HTR-8/SVneo (cell line): Measurements from ENCODE around the gene SMYD3.
A peak's percentile ranks its signal among the peaks of the same experiment; 100 is the strongest.
"Not testable (repeated sequence)": the region's sequence is repeated elsewhere in the genome, so short reads cannot be mapped to it uniquely, and the experiment has no call there.

Experiments used
- DNase-seq: peaks from one replicate; pipeline ENCODE4 v3.0.0; 2011; ENCODE audit warnings: low spot score, mixed read lengths; ENCODE audit not compliant: insufficient read length
- FAIRE-seq: peaks from 2 replicates; lab custom pipeline; 2011; peaks lifted over from hg19 to GRCh38; lab: Jason Lieb, UNC

SMYD3 gene

GRCh38 chr1:246104927-246105326 is 402.2 kb downstream of the SMYD3 start:
- FAIRE-seq (no peak), DNase-seq (no peak)

DNA sequence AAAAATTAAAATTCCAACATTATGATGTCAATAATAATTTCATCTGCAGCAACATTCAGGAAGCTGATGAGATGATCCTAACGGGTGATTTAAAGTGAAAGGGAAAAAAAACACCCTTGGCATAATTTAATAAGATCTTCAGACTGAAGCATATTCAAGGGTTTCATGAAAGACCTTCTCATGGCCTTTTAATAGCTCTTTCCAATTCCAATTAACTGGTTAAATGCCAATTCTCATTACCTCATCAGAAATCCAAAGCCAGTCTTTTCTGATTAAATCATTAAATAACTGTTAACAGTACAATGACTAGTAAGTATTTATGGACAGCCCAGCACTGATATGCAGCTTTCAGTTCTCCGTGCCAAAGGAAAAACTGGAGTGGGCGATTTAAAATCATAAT is 407.5 kb downstream of the SMYD3 start:
- FAIRE-seq: no peak

GRCh38 chr1:246096356-246096755 is 410.7 kb downstream of the SMYD3 start:
- DNase-seq: no peak
- FAIRE-seq: no peak

More for the DNA sequence above, 407.5 kb downstream of the SMYD3 start:
- DNase-seq: no peak

DNA sequence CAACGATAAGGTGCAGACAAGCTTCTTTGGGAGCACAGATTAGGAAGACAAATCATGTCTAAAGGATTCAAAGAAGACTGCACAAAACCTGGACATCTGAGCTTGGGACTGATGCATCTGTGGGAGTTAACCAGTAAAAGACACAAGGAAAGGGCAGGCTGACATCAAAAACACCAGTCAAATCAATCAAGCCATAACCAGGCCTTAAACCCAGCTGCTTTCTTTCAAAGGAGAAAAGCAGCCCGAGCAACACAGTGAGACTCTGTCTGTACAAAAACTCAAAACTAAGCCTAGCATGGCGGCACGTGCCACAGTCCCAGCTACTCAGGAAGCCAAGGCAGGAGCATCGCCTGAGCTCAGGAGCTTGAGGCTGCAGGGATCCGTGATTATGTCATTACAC is 411.6 kb downstream of the SMYD3 start:
- FAIRE-seq (no peak), DNase-seq (no peak)

- FAIRE-seq (no peak), DNase-seq (no peak)
These were observed 413.8 kb downstream of the SMYD3 start for GRCh38 chr1:246093230-246093629.

DNA sequence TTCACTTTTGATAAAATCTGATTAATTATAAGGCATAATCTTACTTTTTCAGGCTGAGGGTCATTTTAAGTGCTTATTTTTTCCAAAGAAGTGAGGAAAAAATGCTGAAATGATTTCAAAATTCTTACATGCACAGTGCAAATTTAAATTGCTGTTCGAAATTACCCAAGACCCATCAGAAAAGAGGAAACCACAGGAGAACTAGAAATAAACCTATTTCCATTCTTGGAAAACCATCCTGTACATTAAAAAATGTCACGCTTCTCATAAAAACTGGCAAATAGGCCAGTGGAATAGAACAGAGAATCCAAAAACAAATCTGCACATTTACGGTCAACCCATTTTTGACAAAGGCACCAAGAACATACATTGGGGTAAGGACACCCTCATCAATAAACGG is 414.9 kb downstream of the SMYD3 start:
- no peak for DNase-seq

DNA sequence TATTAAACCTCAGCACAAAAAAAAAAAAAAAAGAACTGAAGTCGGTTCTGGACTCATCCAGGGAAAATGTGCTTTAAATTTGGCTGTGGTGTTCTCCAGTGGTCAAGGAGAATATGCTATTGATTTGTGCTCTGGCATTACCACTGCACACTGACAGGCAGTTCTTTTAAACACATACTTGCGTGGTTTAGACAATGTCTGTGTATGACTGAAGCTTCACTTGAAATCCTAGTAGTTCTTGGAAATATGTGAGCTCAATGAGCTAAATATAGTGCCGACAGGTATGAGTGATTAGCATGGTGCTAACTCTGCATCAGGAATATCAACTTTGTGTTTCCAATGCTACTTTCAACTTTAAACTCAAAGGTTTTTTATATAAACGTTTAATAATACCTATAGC is 415.6 kb downstream of the SMYD3 start:
- FAIRE-seq: no peak

More for the DNA sequence above, 414.9 kb downstream of the SMYD3 start:
- FAIRE-seq: no peak

DNA sequence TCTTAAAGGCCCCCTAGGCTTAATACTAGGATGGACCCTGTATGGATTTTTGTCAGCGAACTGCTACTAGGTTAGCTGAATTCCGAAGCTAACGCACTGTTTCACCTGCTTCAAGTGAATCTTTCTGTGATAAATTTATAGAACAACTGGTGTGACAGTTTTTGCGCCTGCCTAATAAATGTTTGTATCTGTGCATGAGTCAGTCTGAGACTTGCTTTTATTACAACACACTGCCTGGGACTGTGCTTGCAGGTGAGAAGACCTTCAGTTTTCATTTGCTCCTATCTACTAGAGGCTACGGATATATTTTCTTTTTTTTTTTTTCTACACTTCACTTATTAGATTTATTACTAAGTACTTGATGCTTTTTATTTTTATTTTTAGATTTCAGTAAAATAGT is 420.9 kb downstream of the SMYD3 start:
- DNase-seq: no peak
- no peak for FAIRE-seq

More for the DNA sequence above, 415.6 kb downstream of the SMYD3 start:
- no peak for DNase-seq

GRCh38 chr1:246083416-246083815 is 423.7 kb downstream of the SMYD3 start:
- no peak for DNase-seq

GRCh38 chr1:246081856-246082668 is 425.0 kb downstream of the SMYD3 start:
- DNase-seq (no peak), FAIRE-seq (no peak)

More at GRCh38 chr1:246083416-246083815, 423.7 kb downstream of the SMYD3 start:
- no peak for FAIRE-seq

DNA sequence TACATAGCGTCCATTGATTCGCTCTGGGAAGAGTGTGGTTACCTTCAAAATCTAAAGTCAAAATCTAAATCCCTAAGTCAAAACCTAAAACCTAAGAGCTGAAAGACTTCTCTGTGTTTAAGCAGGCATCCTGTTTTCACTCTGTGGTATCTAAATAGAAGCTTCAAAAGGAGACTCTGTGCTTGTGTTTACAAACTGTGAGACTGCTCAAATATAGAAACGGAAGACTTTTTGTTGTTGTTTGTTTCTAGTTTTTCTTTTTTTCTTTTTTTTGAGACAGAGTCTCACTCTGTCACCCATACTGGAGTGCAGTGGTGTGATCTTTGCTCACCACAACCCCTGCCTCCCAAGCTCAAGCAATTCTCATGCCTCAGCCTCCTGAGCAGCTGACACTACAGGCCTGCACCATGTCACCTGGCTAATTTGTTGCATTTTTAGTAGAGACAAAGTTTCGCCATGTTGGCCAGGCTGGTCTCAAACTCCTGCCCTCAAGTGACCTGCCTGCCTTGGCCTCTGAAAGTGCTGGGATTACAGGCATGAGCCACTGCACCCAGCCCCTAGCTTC is 425.9 kb downstream of the SMYD3 start:
- no peak for FAIRE-seq
- no peak for DNase-seq

GRCh38 chr1:246080031-246080430 is 427.0 kb downstream of the SMYD3 start:
- DNase-seq: no peak

DNA sequence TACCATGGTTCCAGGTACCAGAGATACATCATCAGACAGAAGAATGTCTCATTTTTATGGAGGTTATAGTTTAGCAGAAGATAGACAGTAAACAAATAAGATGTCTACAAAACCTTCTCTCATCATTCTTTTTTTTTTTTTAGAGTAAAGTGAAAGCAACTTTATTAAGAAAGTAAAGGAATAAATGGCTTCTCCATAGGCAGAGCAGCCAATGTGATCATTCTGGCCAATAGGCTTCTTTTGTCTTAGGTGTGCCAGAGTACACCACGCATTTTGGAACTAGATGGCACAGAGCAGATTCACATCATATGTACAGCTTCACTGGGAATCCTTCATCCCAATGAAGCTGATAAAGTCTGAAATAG is 428.2 kb downstream of the SMYD3 start:
- no peak for DNase-seq
- no peak for FAIRE-seq

More at GRCh38 chr1:246080031-246080430, 427.0 kb downstream of the SMYD3 start:
- peak; percentile 49 for FAIRE-seq

DNA sequence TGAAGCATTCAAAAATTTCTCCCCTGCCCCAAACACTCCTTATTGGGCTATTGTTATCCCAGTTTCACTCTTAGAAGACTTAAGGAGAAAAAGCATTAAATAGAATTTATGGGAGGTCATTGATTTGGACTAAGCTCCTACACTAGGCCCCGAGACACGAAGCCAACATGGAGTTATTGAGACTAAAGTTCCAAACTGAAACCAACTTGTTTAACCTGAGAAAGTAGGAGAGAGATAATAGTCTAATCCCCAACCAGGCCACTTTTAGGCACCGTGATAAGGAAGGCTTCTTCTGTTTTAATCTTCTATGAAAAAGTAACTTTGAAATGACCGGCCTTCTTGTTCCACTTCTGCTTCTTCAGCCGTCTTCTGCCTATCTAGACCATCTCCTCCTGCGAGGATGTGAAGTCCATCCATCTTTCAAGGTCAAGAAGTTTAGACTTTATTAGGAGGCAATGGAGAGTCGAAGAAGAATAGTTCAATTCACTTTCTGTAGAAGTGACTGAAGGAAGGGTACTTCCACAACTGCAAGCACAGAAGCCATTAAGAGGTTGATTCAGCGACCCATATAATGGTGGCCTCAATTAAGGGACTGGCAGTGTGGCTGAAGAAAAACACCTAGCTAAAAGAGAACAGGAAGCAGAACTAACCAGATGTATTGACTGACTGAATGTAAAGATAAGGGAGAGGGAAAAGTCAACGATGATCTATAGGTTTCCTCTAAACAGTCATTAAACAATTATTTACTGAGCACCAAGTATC is 428.8 kb downstream of the SMYD3 start:
- no peak for DNase-seq
- FAIRE-seq: no peak

GRCh38 chr1:246077476-246077875 is 429.6 kb downstream of the SMYD3 start:
- no peak for DNase-seq
- FAIRE-seq: no peak

GRCh38 chr1:246074421-246074820 is 432.7 kb downstream of the SMYD3 start:
- DNase-seq: no peak
- no peak for FAIRE-seq

DNA sequence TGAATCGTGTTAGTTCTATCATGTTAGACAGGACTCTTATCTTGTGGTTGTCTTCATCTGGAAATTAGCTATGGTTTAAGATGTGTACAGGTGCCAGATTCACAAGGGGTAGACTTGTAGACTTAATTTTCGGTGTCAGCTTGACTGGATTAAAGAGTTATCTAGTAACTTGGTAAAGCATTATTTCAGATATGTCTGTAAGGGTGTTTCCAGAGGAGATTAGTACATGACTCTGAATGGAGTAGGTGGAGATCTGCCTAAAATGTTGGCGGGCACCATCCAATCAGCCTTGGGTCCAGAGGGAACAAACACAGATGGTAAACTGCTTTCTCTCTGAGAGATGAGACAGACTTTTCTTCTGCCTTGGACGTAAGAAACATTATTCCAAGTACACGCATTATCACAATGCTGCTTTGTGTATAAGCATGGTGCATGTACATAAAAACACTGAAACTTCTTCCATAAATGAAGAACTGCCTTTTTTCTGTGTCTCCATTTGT is 434.6 kb downstream of the SMYD3 start:
- DNase-seq (no peak), FAIRE-seq (no peak)

GRCh38 chr1:246071981-246072380 is 435.1 kb downstream of the SMYD3 start:
- not testable (repeated sequence) for DNase-seq, FAIRE-seq

DNA sequence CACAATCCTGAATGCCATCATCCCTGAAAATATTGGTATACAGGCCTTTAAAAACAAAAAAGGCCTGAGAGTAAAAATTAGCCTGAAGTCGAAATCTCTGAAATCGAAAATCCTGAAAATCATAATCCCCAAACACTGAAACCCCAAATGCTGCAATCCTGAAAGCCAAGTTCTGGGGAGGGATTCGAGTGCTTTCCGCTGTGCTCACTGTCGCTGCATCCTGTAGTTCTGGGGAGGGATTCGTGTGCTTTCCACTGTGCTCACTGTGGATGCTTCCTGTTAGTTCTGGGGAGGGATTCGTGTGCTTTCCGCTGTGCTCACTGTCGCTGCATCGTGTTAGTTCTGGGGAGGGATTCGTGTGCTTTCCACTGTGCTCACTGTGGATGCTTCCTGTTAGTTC is 435.5 kb downstream of the SMYD3 start:
- not testable (repeated sequence) for DNase-seq, FAIRE-seq

GRCh38 chr1:246069581-246069980 is 437.5 kb downstream of the SMYD3 start:
- no peak for DNase-seq
- no peak for FAIRE-seq
